Kidney epithelial cell (primary cell): Measurements from ENCODE around the gene CORO1A. TPM values are rescaled to one million over a fixed set of nuclear protein-coding genes. Genes with fewer than 3 reads are reported as not detected.

Experiments used
- DNase-seq: peaks from one replicate; pipeline ENCODE4 v3.0.0-alpha.2; 2010; ENCODE audit warnings: low read depth
- H3K27me3 ChIP-seq: 2 replicates; pipeline ENCODE4 v1.6.0; 2011; ENCODE audit warnings: low read length; ENCODE audit not compliant: control insufficient read depth, insufficient read depth
- H3K36me3 ChIP-seq: 2 replicates; pipeline ENCODE4 v1.5.1; 2011; ENCODE audit warnings: low read length; ENCODE audit not compliant: control insufficient read depth, insufficient read depth
- H3K4me3 ChIP-seq: 2 replicates; pipeline ENCODE4 v1.5.1; 2011; ENCODE audit warnings: low read depth, mild to moderate bottlenecking, control low read depth, low read length
- total RNA-seq: library from RNA; depleted of rRNA; stranded (reverse); fragments of >200 nt; gene quantifications from 2 replicates; pipeline ENCODE4 v1.2.3, GENCODE V29; 2015
- TF ChIP-seq, protein P1 (sequence below): IDR thresholded peaks from 2 replicates; pipeline ENCODE4 v1.5.1; 2011; ENCODE audit warnings: mild to moderate bottlenecking, moderate library complexity, low read length, control low read depth, inconsistent platforms; ENCODE audit not compliant: insufficient read depth, poor library complexity, severe bottlenecking

The CORO1A gene
- 9.7 and 10.8 TPM in 2 replicates for total RNA-seq

DNA sequence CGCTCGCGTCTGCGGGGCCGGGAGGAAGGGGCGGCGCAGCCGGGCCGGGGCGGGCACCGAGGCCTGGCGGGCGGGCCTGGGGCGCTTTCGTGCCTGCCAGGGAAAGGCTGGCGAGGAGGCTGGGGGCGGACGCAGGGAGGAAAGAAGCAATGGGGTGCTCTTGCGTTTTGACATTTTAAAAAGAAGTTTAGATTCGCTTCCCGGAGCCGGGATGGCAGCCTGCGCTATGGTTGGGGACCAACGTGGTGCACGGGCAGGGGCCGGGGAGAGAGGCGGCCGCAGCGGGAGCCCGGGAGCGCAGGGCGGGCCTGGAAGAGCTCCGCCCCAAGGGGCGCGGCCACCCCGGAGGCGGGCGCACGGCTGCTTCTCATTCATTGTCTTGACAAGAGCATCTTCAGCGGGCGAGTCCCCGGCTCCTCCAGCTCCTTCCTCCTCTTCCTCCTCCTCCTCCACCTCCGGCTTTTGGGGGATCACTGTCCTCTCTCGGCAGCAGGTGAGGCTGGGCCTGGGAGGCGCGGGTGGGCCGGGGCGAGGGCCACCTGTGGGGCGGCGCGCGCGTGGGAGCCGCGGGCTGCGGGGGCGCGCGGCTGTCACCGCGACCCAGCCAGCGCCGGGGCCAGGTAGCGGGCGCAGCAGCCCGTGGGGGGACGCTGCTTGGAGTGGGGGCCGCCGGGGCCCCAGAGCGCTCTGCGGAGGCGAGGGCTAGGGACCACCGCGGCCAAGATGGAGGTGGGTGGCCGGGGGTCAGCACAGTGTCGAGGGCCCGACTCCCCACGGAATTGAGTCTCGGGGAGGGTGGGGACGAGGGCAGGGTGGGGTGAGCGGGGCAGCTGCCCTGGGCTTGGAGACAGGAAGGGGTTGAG is at the start of gene CORO1A:
TSS of gene CORO1A (plus strand) at position 370 of the 863 bp plus-strand sequence. CDS start 1,608 bp downstream, outside the sequence.
- no peaks in the 10 kb centered on the region for H3K27me3 ChIP-seq
- TF ChIP-seq, protein P1, sequence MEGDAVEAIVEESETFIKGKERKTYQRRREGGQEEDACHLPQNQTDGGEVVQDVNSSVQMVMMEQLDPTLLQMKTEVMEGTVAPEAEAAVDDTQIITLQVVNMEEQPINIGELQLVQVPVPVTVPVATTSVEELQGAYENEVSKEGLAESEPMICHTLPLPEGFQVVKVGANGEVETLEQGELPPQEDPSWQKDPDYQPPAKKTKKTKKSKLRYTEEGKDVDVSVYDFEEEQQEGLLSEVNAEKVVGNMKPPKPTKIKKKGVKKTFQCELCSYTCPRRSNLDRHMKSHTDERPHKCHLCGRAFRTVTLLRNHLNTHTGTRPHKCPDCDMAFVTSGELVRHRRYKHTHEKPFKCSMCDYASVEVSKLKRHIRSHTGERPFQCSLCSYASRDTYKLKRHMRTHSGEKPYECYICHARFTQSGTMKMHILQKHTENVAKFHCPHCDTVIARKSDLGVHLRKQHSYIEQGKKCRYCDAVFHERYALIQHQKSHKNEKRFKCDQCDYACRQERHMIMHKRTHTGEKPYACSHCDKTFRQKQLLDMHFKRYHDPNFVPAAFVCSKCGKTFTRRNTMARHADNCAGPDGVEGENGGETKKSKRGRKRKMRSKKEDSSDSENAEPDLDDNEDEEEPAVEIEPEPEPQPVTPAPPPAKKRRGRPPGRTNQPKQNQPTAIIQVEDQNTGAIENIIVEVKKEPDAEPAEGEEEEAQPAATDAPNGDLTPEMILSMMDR, result no peak

DNA sequence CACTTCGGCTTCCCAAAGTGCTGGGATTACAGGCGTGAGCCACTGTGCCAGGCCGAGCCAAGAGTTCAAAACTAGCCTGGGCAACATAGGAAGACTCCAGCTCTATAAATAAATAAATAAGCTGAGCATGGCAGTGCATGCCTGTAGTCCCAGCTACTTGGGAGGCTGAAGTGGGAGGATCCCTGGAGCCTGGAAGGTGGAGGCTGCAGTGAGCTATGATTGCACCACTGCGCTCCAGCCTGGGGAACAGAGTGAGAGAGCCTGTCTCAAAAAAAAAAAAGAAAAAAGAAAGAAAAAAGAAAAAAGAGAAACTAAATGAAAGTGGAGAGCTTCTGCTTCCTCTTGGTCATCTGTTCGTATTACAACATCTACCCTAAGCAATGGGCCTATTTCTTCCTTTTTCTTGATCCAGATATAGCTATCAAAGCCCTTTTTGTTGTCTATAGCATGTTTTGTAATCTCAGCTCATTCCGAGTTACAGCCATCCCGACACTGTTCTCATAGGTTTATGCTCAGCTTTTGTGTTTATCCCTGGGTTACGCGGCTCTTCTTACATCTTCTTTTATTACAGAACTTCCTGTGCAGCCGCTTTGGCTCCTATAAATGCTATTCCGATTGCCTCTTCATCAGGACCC is 46.3 kb upstream of the CORO1A start:
- Histone ChIP-seq H3K4me3 (no peak overlapping the region), H3K27me3 (no peaks in the 10 kb centered on the region), H3K36me3 (no peaks in the 10 kb centered on the region)
- DNase-seq, result no peak
- TF ChIP-seq, protein P1, result no peak

More for the DNA sequence above, at the start of gene CORO1A:
- DNase-seq, result no peak
- Histone ChIP-seq H3K36me3 (no peaks in the 10 kb centered on the region), H3K4me3 (peak within 1 kb of the TSS; percentile 46)

DNA sequence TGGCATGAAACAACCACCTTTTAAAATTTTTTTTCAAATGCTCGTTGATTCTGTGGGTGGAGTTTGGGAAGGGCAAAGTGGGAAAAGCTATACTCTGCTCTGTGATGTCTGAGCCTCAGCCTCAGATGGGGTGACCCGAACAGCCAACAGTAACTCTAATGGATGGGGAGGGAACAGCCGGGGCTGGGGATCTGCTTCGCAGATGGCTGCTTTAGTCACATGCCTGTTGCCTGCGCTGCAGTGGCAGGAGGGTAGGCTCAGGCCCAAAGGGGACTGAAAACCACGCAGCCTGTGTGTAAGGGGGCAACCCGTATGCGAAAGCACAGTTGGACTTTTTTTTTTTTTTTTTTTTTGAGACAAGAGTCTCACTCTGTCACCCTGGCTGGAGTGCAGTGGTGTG is 45.5 kb upstream of the CORO1A start:
- no peaks in the 10 kb centered on the region for H3K36me3 ChIP-seq
- DNase-seq, result no peak
- no peak overlapping the region for H3K4me3 ChIP-seq
- TF ChIP-seq, protein P1, result no peak
- no peaks in the 10 kb centered on the region for H3K27me3 ChIP-seq

DNA sequence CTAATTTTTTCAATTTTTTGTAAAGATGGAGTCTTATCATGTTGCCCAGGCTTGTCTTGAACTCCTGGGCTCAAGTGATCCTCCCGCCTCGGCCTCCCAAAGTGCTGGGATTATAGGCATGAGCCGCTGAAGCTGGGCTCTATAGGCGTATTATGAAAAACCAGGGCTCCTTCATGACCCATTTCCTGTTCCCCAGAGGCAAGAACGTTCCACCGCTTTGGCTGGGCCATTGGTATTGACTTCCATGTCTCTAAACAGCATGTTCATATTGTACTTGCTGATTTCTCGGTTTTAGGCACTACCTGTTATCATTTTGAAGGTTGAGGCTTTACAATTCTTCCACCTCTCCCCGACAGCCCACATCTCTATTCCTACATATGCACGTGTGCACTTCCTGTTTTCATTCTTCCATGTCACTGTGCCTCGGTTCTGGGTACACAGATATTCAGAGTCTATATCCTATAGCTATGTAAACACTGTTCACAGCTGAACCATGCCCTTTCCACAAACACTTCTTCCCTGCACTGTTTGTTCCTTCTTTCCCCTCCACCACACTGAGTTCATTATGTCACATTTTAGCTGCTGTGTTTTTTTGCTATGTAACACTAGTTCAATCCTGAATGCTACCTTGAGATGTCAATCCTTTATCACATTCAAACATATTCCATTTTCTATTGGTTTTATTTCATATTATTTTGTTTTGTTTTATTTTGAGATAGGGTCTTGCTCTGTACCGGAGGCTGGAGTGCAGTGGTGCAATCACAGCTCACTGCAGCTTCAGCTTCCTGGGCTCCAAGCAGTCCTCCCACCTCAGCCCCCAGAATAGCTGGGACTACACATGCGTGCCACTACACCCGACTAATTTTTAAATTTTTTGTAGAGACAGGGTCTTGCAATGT is 43.6 kb upstream of the CORO1A start:
- H3K27me3 ChIP-seq, result no peaks in the 10 kb centered on the region
- no peaks in the 10 kb centered on the region for H3K36me3 ChIP-seq
- no peak overlapping the region for H3K4me3 ChIP-seq
- no peak for DNase-seq
- TF ChIP-seq, protein P1, result no peak

DNA sequence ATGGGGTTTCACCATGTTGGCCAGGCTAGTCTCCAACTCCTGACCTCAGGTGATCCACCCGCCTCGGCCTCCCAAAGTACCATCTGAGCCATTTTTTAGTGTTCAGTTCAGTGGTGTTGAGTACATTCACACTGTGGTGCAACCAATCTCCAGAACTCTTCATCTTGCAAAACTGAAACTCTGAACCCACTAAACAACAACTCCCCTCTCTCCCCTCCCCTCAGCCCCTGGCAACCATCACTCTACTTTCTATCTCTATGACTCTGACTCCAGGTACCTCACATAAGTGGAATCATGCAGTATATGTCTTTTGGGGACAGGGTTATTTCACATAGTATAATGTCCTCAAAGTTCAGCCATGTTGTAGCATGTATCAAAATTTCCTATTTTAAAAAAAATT is 41.7 kb upstream of the CORO1A start:
- Histone ChIP-seq H3K36me3 (no peaks in the 10 kb centered on the region), H3K27me3 (no peaks in the 10 kb centered on the region), H3K4me3 (no peak overlapping the region)
- TF ChIP-seq, protein P1, result no peak
- no peak for DNase-seq
